K562 (cell line): ENCODE results near the gene SLC34A1. TPM values are rescaled to one million over a fixed set of nuclear protein-coding genes. Genes with fewer than 3 reads are reported as not detected.
"Not testable (repeated sequence)": the region's sequence is repeated elsewhere in the genome, so short reads cannot be mapped to it uniquely, and the experiment has no call there.

Source experiments
- ATAC-seq: fragments of 200-7000 bp; cut with Tn5 transposase; 3 replicates; pipeline ENCODE4 v1.9.1; 2020; ENCODE audit warnings: moderate library complexity
- BruUV-seq: library from RNA; stranded (reverse); fragments of 400-500 nt; replicated peaks from 2 replicates; lab custom pipeline; 2021; lab: Mats Ljungman, UMichigan
- CTCF ChIA-PET: fragments of 300-600 bp; formaldehyde crosslinking; extraction: SDS; loops from one replicate; lab custom pipeline; 2021; ENCODE audit warnings: low intra/inter-chr PET ratio; lab: Yijun Ruan, JAX
- POLR2A ChIA-PET: fragments of 300-600, 350-650 bp; sonication (Branson Sonifier 250); formaldehyde crosslinking; extraction: SDS; loops from one replicate; lab custom pipeline; 2021; ENCODE audit warnings: antibody characterized with exemption, inconsistent platforms; lab: Yijun Ruan, JAX
- DNase-seq, 4 experiments: peaks; one replicate each; pipeline versions ENCODE4 v3.0.0 to v3.0.0-alpha.2; 2011 to 2018; ENCODE audit warnings: low spot score in 3 of 4, mixed read lengths in 3 of 4; ENCODE audit errors: extremely low read depth in 1 of 4
- FAIRE-seq: peaks from 2 replicates; lab custom pipeline; 2011; peaks lifted over from hg19 to GRCh38; lab: Jason Lieb, UNC
- H2AFZ ChIP-seq: 2 replicates; pipeline ENCODE4 v1.6.0; 2011; ENCODE audit warnings: low read depth, low read length, control low read depth, inconsistent platforms
- H3K27ac ChIP-seq: fragments of 200-600 bp; 3 replicates; pipeline ENCODE4 v1.8.0; 2011; ENCODE audit warnings: low read depth, mild to moderate bottlenecking, control low read depth, inconsistent platforms, low read length, moderate library complexity, mixed read lengths; ENCODE audit errors: extremely low read depth
- H3K27me3 ChIP-seq, 2 experiments: fragments of 300-600 bp in 1 of 2; 2 replicates in 1 of 2; 3 replicates in 1 of 2; pipeline versions ENCODE4 v1.6.0 to v1.8.0; 2011; ENCODE audit warnings: inconsistent platforms in 2 of 2, low read length in 2 of 2, mild to moderate bottlenecking in 1 of 2, mixed read lengths in 1 of 2, moderate library complexity in 1 of 2; ENCODE audit not compliant: control insufficient read depth in 2 of 2, insufficient read depth in 2 of 2
- H3K36me3 ChIP-seq: fragments of 300-600 bp; 3 replicates; pipeline ENCODE4 v1.8.0; 2011; ENCODE audit warnings: mild to moderate bottlenecking, low read length, inconsistent platforms; ENCODE audit not compliant: control insufficient read depth, insufficient read depth
- H3K4me1 ChIP-seq, 2 experiments: fragments of 200-600 bp in 1 of 2; replicated peaks in 1 of 2; 2 replicates in 1 of 2; 3 replicates in 1 of 2; pipeline versions ENCODE4 v1.5.1 to v1.8.0; 2011; ENCODE audit warnings: inconsistent platforms in 2 of 2, low read length in 2 of 2, mild to moderate bottlenecking in 1 of 2, mixed read lengths in 1 of 2, moderate library complexity in 1 of 2; ENCODE audit not compliant: control insufficient read depth in 2 of 2, insufficient read depth in 2 of 2
- H3K4me2 ChIP-seq: 2 replicates; pipeline ENCODE4 v1.6.1; 2011; ENCODE audit warnings: low read length, control low read depth, inconsistent platforms, mixed read lengths; ENCODE audit not compliant: insufficient read depth
- H3K4me3 ChIP-seq: fragments of 200-600 bp; sonication (generic), shearing (Covaris generic); 2 replicates; pipeline ENCODE4 v1.5.1; 2016; ENCODE audit warnings: control low read depth, inconsistent platforms
- H3K79me2 ChIP-seq: fragments of 200-600 bp; 3 replicates; pipeline ENCODE4 v1.8.0; 2011; ENCODE audit warnings: low read length, inconsistent platforms; ENCODE audit not compliant: control insufficient read depth, insufficient read depth
- H3K9ac ChIP-seq, 2 experiments: 2 replicates each; pipeline versions ENCODE4 v1.6.0 to v1.6.1; 2011; ENCODE audit warnings: low read depth in 2 of 2, low read length in 2 of 2, control low read depth in 1 of 2, inconsistent platforms in 1 of 2, mild to moderate bottlenecking in 1 of 2, mixed read lengths in 1 of 2; ENCODE audit not compliant: insufficient read depth in 1 of 2
- H3K9me1 ChIP-seq: one replicate; pipeline ENCODE4 v1.6.0; 2011; ENCODE audit warnings: inconsistent platforms, mild to moderate bottlenecking, low read length, moderate library complexity; ENCODE audit not compliant: control insufficient read depth, insufficient read depth
- H3K9me3 ChIP-seq: replicated peaks from 2 replicates; pipeline ENCODE4 v1.5.1; 2011; ENCODE audit warnings: low read depth, low read length, inconsistent platforms; ENCODE audit not compliant: control insufficient read depth, insufficient read depth
- H4K20me1 ChIP-seq: replicated peaks from 2 replicates; pipeline ENCODE4 v1.6.1; 2011; ENCODE audit warnings: low read length, inconsistent platforms, mixed read lengths; ENCODE audit not compliant: control insufficient read depth, insufficient read depth
- GATA2 ChIP-seq: sonication (generic); formaldehyde crosslinking; IDR thresholded peaks from 2 replicates; pipeline ENCODE4 v1.4.0; 2020; ENCODE audit warnings: mild to moderate bottlenecking, missing genetic modification reagents
- GATAD2A ChIP-seq: fragments of 450-650 bp; IDR thresholded peaks from 2 replicates; pipeline ENCODE4 v1.6.1; 2017
- KDM4B ChIP-seq, 2 experiments: fragments of 450-650 bp in 1 of 2; sonication (generic) in 1 of 2; IDR thresholded peaks; 2 replicates each; pipeline ENCODE4 v1.6.1; 2016 to 2017; ENCODE audit warnings: borderline replicate concordance in 2 of 2, antibody characterized with exemption in 1 of 2, low read depth in 1 of 2, mild to moderate bottlenecking in 1 of 2
- NFIC ChIP-seq: fragments of 450-650 bp; IDR thresholded peaks from 2 replicates; pipeline ENCODE4 v1.6.1; 2017; ENCODE audit warnings: mild to moderate bottlenecking, inconsistent platforms
- ZNF124 ChIP-seq: sonication (generic); formaldehyde crosslinking; IDR thresholded peaks from 2 replicates; pipeline ENCODE4 v1.8.1; 2022; ENCODE audit warnings: missing genetic modification reagents
- ZNF197 ChIP-seq: fragments of 200-800 bp; sonication (Bioruptor generic); IDR thresholded peaks from 2 replicates; pipeline ENCODE4 v1.6.1; 2016; ENCODE audit warnings: low read depth, missing genetic modification characterization, missing compliant biosample characterization
- ZNF274 ChIP-seq: IDR thresholded peaks from 2 replicates; pipeline ENCODE4 v1.6.1; 2011; ENCODE audit warnings: low read depth, mild to moderate bottlenecking, low read length, moderate library complexity, borderline replicate concordance
- ZNF280A ChIP-seq: fragments of 450-650 bp; IDR thresholded peaks from 2 replicates; pipeline ENCODE4 v1.6.1; 2018; ENCODE audit warnings: mild to moderate bottlenecking, low read depth; ENCODE audit not compliant: partially characterized antibody
- ZNF316 ChIP-seq: fragments of 450-650 bp; IDR thresholded peaks from 2 replicates; pipeline ENCODE4 v1.6.1; 2016
- ZNF407 ChIP-seq: fragments of 450-650 bp; IDR thresholded peaks from 2 replicates; pipeline ENCODE4 v1.6.1; 2016; ENCODE audit warnings: low read depth
- WGBS: fragments of 100-300 bp; shearing (Covaris generic); methylation state at CpG from one replicate; pipeline ENCODE4 v1.1.6; 2016; ENCODE audit warnings: low coverage, mixed read lengths; ENCODE audit not compliant: insufficient coverage; ENCODE audit errors: missing lambda C conversion rate; 5-methylcytosine and 5-hydroxymethylcytosine counted together
- in situ Hi-C: fragments of 300-500 bp; cut with MboI; formaldehyde crosslinking; loops from 4 replicates; pipeline ENCODE4 v1.15.0; 2018; ENCODE audit warnings: inconsistent platforms, mixed read lengths
- intact Hi-C: fragments of 100-400 bp; cut with micrococcal nuclease; formaldehyde crosslinking; loops from 2 replicates; pipeline ENCODE4 v1.14.2; 2022
- polyA plus RNA-seq, 8 experiments: library from polyadenylated mRNA; depleted of rRNA in 4 of 8; stranded (reverse) in 5 of 8; unstranded in 3 of 8; fragments of >200 nt; fragmentation: Nextera tagmentation in 2 of 8; fragmentation: Illumina TruSeq in 1 of 8; extraction: Ambion mirVana in 2 of 8; extraction: Trizol in 1 of 8; gene quantifications; 2 replicates each; pipeline versions ENCODE4 v1.2.1 to v1.2.3, GENCODE V29; 2011 to 2014; ENCODE audit warnings: inconsistent platforms in 1 of 8, missing spikeins in 1 of 8
- total RNA-seq, 7 experiments: library from RNA; depleted of rRNA in 6 of 7; stranded (reverse); fragments of >200 nt in 6 of 7; fragmentation: Illumina TruSeq in 2 of 7; extraction: Trizol in 2 of 7; gene quantifications; 2 replicates each; pipeline versions ENCODE4 v1.2.1 to v1.2.3, GENCODE V29; 2011 to 2021; ENCODE audit warnings: low replicate concordance in 1 of 7
- TF ChIP-seq, protein P1 (sequence below): sonication (generic); formaldehyde crosslinking; IDR thresholded peaks from 2 replicates; pipeline ENCODE4 v1.8.1; 2022; ENCODE audit warnings: missing genetic modification reagents

Gene SLC34A1
- total and polyA plus RNA-seq, 9 of the 15 experiments (the other 6 are each of a cell fraction or from before 2014, with no cell fraction given), result not detected

DNA sequence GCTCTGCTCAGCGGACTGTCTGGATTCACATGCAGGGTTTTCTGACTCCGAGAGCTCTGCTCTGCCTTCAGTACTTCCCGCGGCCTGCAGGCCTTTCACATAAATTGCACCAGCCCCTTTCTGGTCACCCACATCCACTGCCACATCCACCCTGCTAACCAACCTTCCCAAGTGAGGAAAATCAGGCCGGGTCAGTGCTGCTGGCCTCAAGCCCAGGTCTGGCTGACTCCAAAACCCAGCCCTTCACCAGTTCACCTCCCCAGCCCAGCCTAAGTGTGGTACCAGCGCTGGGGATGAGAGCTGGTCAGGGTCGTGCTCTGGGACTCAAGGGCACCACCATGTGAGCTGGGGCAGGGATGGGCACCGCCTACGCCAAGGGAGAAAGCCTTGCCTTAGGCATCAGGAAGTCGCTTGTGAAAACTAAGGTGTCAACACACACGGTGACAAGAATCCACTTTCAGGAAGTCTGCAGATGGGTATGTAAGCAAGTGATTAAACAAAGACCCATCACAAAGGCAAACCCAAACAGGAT, 45.1 kb upstream of the SLC34A1 start (continued):
- TF ChIP-seq ZNF280A (no peak), KDM4B (IDR thresholded peaks at IDR 0.05; ENCODE audit: borderline replicate concordance in 2 of 2, low read depth in 1 of 2) (no peak), ZNF274 (no peak), GATA2 (no peak), ZNF197 (CRISPR knock-in tag) (no peak), ZNF407 (no peak), ZNF316 (no peak), ZNF124 (no peak), NFIC (no peak), GATAD2A (no peak)
- TF ChIP-seq, protein P1, sequence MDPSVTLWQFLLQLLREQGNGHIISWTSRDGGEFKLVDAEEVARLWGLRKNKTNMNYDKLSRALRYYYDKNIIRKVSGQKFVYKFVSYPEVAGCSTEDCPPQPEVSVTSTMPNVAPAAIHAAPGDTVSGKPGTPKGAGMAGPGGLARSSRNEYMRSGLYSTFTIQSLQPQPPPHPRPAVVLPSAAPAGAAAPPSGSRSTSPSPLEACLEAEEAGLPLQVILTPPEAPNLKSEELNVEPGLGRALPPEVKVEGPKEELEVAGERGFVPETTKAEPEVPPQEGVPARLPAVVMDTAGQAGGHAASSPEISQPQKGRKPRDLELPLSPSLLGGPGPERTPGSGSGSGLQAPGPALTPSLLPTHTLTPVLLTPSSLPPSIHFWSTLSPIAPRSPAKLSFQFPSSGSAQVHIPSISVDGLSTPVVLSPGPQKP (CRISPR knock-in tag), result no peak

DNA sequence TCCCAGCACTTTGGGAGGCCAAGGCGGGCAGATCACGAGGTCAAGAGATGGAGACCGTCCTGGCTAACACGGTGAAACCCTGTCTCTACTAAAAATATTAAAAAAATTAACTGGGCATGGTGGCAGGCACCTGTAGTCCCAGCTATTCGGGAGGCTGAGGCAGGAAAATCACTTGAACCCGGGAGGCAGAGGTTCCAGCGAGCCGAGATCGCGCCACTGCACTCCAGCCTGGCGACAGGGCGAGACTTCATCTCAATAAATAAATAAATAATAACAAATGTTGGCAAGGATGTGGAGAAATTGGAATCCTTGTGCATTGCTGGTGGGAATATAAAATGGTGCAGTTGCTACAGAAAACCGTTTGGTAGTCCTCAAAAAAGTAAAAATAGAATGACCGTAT, 41.2 kb upstream of the SLC34A1 start:
- H3K9me1 ChIP-seq, H3K27ac ChIP-seq, H3K4me1 ChIP-seq, H2AFZ ChIP-seq, CTCF ChIA-PET, H3K9me3 ChIP-seq, POLR2A ChIA-PET, DNase-seq, H3K9ac ChIP-seq, H4K20me1 ChIP-seq, H3K27me3 ChIP-seq, BruUV-seq, H3K4me3 ChIP-seq, FAIRE-seq, H3K4me2 ChIP-seq, intact Hi-C loops, in situ Hi-C loops, ATAC-seq: not testable (repeated sequence)
- Histone ChIP-seq H3K79me2 (peaks cover 62% of the 10 kb centered on the region), H3K36me3 (peaks cover 74% of the 10 kb centered on the region)
- WGBS, result 95% methylated on average over 9 of the region's 14 CpGs
